ENCODE results near the gene HOXC4. TPM values are rescaled to one million over a fixed set of nuclear protein-coding genes. Genes with fewer than 3 reads are reported as not detected.
A peak's percentile ranks its signal among the peaks of the same experiment; 100 is the strongest.

HOXC4 gene
- total RNA-seq, 2 experiments from 2014 or later: 1.2 to 1.5 TPM

DNA sequence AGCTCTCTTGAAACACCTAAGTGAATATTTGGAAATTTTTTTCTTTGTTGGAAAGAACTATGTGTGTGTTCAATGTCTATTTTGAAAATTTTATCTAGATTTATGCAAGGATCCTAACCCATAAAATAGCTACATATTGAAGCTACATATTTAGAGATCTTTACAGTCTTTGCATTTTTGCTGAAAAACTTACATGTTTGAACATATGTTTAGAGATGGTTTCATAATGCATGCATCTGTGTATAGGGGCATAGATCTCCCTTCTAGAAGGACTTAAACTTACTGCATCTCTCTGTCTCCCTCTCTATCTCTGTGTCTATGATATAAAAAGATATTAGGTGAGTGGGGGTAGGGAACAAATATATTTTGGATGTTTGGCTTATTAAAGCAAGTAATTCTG, 8.2 kb upstream of the HOXC4 start:
- ATAC-seq (ENCODE audit: low read depth): no peak
- H3K4me3 Mint-ChIP-seq: no peak overlapping the region
- H3K9me3 Mint-ChIP-seq: no peaks in the 10 kb centered on the region
- POLR2A ChIA-PET: no interaction called here
- peaks cover 3% of the 10 kb centered on the region for H3K36me3 Mint-ChIP-seq
- peaks cover 22% of the 10 kb centered on the region for H3K4me1 Mint-ChIP-seq
- no peak overlapping the region for H3K27ac Mint-ChIP-seq
- DNase-seq: no peak
- peaks cover 97% of the 10 kb centered on the region for H3K27me3 Mint-ChIP-seq

DNA sequence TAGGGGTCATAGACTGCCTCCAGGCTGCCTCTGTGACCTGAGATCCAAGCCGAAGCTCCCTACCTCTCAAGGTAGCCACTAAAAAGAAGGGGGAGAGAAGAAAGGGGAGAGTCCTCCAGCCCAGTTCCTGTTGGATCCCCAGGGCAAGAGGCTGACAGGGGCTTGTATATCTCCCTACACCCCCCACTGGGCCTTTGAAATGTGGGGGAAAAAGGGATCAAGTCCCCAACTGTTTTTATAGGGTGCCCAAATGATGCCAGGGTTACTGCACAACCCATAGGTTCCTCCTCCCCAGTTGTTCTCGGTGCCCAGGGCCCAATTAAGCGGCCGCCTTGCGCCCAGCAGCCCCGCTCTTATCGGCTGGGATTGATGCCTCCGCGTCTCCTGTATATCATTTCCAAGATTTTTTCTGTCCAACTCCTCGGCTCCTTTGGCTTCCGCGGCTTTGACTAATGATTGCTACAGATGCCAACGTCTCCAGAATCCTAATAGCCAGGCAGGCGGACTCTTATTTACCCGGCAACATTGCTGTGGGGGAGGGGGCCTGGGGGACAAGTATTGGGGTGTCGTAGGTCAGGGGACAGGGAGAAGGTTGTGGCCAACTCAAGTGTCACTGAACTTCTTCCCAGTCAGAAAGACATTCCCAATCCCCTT, 7.6 kb upstream of the HOXC4 start:
- peaks cover 3% of the 10 kb centered on the region for H3K36me3 Mint-ChIP-seq
- peaks cover 99% of the 10 kb centered on the region for H3K27me3 Mint-ChIP-seq
- POLR2A ChIA-PET: no interaction called here
- H3K4me1 Mint-ChIP-seq: peaks cover 25% of the 10 kb centered on the region
- H3K9me3 Mint-ChIP-seq: no peaks in the 10 kb centered on the region
- ATAC-seq (ENCODE audit: low read depth): no peak
- H3K4me3 Mint-ChIP-seq: no peak overlapping the region
- no peak overlapping the region for H3K27ac Mint-ChIP-seq
- DNase-seq: no peak

DNA sequence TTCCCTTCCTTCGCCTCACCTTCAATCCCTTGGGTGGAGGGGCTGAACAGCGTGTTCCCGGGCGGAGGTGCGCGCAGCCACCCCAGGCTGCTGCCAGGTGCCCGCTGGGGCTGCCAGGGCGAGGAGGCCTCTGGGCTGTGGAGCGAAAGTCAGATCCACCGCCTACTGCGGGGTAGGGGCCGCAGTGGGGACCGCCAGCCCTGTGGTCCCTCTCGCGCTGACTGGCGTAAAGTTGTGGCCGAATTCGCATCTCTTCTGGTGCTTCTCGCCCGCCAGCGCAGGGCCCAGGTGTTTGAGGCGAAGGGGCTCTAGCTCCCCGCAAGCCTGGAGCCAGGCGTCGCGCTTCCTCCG, 6.9 kb upstream of the HOXC4 start:
- ATAC-seq (ENCODE audit: low read depth) (no peak), DNase-seq (no peak)
- peaks cover 29% of the 10 kb centered on the region for H3K4me1 Mint-ChIP-seq
- peaks cover 4% of the 10 kb centered on the region for H3K36me3 Mint-ChIP-seq
- POLR2A ChIA-PET: no interaction called here
- peak overlapping the region; percentile 38 for H3K4me3 Mint-ChIP-seq
- H3K9me3 Mint-ChIP-seq: no peaks in the 10 kb centered on the region
- no peak overlapping the region for H3K27ac Mint-ChIP-seq
- H3K27me3 Mint-ChIP-seq: peaks cover 100% of the 10 kb centered on the region

DNA sequence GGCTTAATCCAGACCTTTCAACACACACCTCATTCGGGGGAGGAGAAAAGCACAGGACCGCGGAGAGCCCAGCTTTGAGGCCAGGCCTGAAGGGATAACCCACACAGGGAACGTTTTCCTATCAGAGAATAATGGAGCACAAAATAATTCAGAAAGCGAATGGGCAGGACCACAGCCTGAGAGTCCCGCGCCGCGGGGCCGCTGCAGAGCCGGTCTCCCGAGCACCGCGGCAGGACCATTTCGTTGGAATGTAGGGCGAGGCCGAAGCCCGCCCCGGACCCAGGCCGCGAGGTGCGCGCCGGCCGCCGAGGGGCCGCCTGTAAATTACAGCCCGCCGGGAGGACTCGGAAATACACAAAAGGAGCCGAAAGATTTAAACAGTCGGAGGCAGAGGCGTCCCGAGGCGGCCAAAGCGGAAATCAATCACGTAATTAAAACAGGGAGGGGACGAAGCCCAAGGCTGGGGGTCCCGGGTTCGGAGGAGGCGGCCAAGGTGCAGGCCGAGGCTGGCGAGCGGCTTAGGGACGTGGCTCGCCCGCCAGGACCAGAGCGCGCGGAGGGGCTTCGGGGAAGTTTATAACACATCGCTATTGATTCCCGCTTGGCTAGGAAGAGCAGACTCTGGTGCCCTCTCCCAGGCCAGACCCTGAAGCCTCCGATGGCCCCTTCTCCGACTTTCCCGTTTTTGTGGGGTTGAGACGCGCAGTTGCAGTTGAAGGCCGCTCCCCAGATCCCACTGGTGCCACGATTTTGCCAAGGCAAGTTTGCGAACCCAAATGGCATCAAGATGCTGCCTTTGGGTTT, 6.3 kb upstream of the HOXC4 start:
- Mint-ChIP-seq H3K4me1 (peaks cover 32% of the 10 kb centered on the region), H3K27ac (no peak overlapping the region), H3K27me3 (peaks cover 100% of the 10 kb centered on the region), H3K9me3 (no peaks in the 10 kb centered on the region), H3K4me3 (peak overlapping the region; percentile 38), H3K36me3 (peaks cover 6% of the 10 kb centered on the region)
- POLR2A ChIA-PET: no interaction called here
- ATAC-seq (ENCODE audit: low read depth): no peak
- no peak for DNase-seq

DNA sequence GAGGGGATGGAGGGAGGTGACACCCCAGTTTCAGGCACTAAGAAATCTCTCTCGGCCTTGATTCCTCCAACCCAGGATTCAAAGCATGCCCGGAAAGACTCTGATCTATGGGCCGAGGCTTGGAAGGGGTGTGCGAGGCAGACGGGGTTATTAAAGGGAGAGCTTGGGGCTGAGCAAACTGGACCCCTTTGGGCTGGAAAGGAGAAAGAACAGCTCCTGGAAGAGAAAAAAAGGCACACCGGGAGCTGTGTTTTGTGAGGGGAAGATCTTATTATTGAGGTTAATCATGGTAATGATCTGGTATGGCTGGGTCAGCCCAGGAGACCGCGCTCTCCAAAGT, 5.7 kb upstream of the HOXC4 start:
- ATAC-seq (ENCODE audit: low read depth) (no peak), DNase-seq (no peak)
- H3K27me3 Mint-ChIP-seq: peaks cover 100% of the 10 kb centered on the region
- no peak overlapping the region for H3K4me3 Mint-ChIP-seq
- H3K27ac Mint-ChIP-seq: no peak overlapping the region
- POLR2A ChIA-PET: no interaction called here
- no peaks in the 10 kb centered on the region for H3K9me3 Mint-ChIP-seq
- H3K36me3 Mint-ChIP-seq: peaks cover 7% of the 10 kb centered on the region
- peaks cover 32% of the 10 kb centered on the region for H3K4me1 Mint-ChIP-seq

DNA sequence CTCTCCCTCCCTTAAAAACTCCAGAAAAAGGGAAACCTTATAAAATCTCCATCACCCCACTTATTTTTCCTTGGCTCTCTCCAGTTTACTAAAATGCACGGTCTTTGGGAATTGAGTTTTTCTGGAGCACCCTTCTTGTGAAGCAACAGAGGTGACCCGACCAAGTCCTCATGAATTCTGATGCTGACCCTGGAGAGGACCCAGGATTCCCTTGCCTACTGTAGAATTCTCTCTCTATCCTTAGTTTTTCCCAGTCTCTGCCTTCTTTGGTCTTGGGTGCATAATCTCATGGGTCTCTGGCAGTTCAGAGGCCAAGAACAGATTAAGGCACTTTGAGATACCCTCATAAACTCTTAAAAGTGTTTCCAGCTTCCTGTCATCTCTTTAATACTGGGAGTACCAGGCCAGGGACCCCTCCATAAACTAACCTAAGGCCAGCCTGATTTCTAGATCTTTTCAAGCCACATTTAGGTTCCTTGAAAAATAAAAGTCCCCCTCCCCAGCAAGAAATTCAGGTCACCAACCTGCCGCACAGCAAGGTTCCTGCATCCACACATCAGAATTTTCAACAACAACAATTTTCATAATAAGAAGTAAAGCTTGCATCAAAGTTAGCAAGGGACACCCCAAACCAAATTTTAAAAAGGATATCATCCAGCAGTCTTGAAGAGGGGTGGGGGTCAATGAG, 5.1 kb upstream of the HOXC4 start:
- Mint-ChIP-seq H3K27me3 (peaks cover 97% of the 10 kb centered on the region), H3K36me3 (peaks cover 7% of the 10 kb centered on the region), H3K4me1 (peaks cover 34% of the 10 kb centered on the region), H3K27ac (no peak overlapping the region), H3K9me3 (no peaks in the 10 kb centered on the region), H3K4me3 (no peak overlapping the region)
- DNase-seq (no peak), ATAC-seq (ENCODE audit: low read depth) (no peak)
- POLR2A ChIA-PET: no interaction called here

DNA sequence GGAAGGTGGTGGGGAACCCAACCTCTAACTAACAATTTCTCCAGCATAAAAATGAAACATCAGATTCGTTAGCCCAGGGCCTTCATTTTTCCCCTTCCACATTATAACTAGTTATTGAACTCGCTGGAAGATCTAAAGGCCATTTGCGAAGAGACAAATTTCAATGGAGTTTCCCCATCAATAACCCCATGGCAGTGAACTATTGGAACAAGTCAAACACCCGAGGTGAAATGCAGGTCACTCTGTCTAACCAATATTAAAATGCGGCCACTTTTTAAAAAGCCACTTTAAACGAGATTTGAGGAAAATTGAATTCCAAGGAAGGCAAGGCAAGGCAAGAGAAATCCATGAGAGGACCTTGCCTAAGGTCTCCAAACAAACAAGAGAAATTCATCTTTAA, 4.5 kb upstream of the HOXC4 start:
- H3K4me1 Mint-ChIP-seq: peaks cover 31% of the 10 kb centered on the region
- H3K27me3 Mint-ChIP-seq: peaks cover 97% of the 10 kb centered on the region
- no peaks in the 10 kb centered on the region for H3K9me3 Mint-ChIP-seq
- no peak overlapping the region for H3K27ac Mint-ChIP-seq
- ATAC-seq (ENCODE audit: low read depth): no peak
- peaks cover 7% of the 10 kb centered on the region for H3K36me3 Mint-ChIP-seq
- POLR2A ChIA-PET: no interaction called here
- no peak overlapping the region for H3K4me3 Mint-ChIP-seq
- no peak for DNase-seq

DNA sequence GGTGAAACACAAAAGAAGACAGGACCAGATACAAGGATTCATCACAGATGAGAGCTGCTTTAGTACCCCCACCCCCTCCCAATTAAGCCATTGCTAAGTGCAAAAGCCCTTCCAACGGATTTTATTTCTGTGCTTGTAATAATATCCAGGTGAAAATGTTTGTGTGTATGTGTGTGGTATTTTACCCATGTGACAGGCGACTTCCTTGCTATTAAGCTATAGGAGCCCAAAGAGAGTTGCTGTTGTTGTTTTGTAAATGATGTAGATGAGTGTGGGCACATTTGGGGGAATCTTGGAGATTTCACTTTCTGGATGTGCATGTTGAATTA, 3.2 kb upstream of the HOXC4 start:
- no peak overlapping the region for H3K27ac Mint-ChIP-seq
- ATAC-seq (ENCODE audit: low read depth) (no peak), DNase-seq (no peak)
- H3K9me3 Mint-ChIP-seq: no peaks in the 10 kb centered on the region
- peak overlapping the region; percentile 64 for H3K4me3 Mint-ChIP-seq
- H3K4me1 Mint-ChIP-seq: peaks cover 32% of the 10 kb centered on the region
- POLR2A ChIA-PET: no interaction called here
- H3K27me3 Mint-ChIP-seq: peaks cover 94% of the 10 kb centered on the region
- peaks cover 7% of the 10 kb centered on the region for H3K36me3 Mint-ChIP-seq

DNA sequence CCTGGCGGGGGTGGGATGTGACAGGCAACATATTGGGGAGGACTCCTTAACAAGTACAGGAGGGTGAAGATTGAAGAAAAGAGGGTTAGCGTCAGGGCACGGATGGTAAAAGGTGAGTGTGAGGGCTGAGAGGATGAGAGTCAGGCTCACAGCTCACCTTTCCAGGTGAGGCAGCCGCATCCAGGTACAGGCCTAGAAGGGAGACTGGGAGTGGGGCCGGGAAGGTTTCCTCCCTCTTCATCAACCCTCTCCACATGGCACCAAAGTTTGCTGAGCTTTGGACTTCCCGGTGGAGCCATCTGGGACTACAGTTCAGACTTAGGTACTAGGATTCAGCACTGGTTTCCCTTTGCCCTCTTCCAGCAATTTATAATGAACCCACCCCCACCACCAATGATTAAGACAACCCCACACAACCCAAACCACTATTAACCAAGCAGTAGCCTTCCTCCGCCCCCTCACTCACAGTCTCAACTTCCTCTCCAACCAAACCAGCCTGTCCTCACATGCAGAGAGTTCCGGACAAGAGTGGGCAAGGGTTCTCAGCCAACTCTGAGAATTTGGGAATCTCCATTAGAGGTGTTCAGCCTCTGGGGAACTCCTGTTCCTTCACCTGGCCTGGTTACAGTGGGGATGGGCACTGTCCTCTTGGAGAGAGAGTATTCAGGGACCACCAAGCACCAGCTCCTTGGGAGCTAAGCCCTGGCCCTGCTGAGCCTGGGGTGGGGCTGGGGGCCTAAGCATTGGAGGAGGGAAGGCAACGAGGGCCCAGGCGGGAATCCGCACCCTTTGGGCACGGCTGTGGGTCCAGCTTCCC, 2.4 kb upstream of the HOXC4 start:
- ATAC-seq (ENCODE audit: low read depth) (no peak), DNase-seq (no peak)
- Mint-ChIP-seq H3K36me3 (peaks cover 7% of the 10 kb centered on the region), H3K27me3 (peaks cover 94% of the 10 kb centered on the region), H3K4me3 (no peak overlapping the region), H3K4me1 (peaks cover 37% of the 10 kb centered on the region), H3K9me3 (no peaks in the 10 kb centered on the region), H3K27ac (peak overlapping the region; percentile 22)
- POLR2A ChIA-PET: interaction anchor here (1.1 kb wide), 1 partner anchor 163 kb away, joined by 3 read pairs; no protein-coding TSS in a partner anchor

DNA sequence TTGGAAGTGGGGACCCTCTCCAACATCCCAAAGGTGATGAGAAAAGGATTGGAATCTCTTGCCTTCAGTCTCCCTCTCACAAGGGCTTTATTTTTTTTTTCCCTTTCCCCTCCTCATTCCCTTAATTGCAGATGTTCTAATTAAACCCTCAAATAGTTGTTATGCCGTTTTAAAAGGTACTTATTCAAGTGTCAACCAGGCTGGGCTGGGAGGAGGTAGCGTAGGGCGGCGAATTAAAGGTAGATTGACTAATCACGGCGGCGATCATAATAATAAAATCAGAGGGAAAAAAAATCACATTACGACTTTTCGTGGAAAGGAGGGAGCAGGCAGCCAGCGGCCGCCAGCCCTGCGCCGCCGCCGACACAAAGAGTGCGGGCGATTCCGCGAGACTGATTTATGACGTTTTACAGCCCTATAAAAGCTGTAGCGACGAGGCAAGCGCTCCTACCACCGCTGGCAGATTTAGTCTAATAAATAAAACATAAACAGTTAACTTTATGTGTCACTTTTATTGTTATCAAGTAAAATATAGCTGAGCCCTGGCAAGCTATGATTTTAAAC, 1.7 kb upstream of the HOXC4 start:
- peaks cover 7% of the 10 kb centered on the region for H3K36me3 Mint-ChIP-seq
- H3K27me3 Mint-ChIP-seq: peaks cover 93% of the 10 kb centered on the region
- H3K9me3 Mint-ChIP-seq: no peaks in the 10 kb centered on the region
- DNase-seq (no peak), ATAC-seq (ENCODE audit: low read depth) (no peak)
- peak overlapping the region; percentile 65 for H3K4me3 Mint-ChIP-seq
- POLR2A ChIA-PET: interaction anchor here (0.6 to 1.1 kb wide), 2 partner anchors 85 to 162 kb away, joined by 3 read pairs; no protein-coding TSS in a partner anchor
- H3K4me1 Mint-ChIP-seq: peaks cover 36% of the 10 kb centered on the region
- no peak overlapping the region for H3K27ac Mint-ChIP-seq

DNA sequence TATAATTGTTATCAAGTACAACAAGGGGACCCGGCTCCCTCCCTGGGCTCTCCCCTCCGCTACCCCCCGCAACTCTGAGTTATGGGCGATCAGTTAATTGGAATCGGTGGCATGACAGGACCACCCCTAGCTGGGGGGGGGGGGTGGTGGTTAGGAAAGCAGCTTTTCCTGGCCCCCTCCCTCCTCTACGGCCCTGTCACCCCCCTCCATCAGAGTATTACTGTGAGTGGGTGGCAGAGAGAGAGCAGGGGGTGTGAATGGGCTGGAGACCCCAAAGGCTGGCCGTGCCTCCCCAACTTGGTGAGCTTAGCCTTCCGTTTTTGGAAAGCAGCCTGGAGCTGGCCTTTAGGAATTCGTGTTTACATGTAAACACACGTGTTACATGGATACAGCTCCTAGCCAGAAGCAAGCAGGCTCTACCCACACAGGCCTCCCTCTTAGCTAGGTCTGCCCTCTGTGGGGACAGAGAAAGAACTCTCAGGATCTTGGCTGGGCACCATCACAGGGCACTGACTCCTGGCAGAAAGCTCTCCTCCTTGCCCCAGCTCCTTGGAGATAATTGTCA, 1.1 kb upstream of the HOXC4 start:
- ATAC-seq (ENCODE audit: low read depth): no peak
- Mint-ChIP-seq H3K36me3 (peaks cover 7% of the 10 kb centered on the region), H3K27ac (peak overlapping the region; percentile 82), H3K27me3 (peaks cover 93% of the 10 kb centered on the region), H3K4me1 (peaks cover 35% of the 10 kb centered on the region), H3K9me3 (no peaks in the 10 kb centered on the region), H3K4me3 (peak overlapping the region; percentile 81)
- POLR2A ChIA-PET: interaction anchor here (0.6 to 1.1 kb wide), 3 partner anchors 35 to 161 kb away, joined by 3 read pairs; no protein-coding TSS in a partner anchor
- no peak for DNase-seq

DNA sequence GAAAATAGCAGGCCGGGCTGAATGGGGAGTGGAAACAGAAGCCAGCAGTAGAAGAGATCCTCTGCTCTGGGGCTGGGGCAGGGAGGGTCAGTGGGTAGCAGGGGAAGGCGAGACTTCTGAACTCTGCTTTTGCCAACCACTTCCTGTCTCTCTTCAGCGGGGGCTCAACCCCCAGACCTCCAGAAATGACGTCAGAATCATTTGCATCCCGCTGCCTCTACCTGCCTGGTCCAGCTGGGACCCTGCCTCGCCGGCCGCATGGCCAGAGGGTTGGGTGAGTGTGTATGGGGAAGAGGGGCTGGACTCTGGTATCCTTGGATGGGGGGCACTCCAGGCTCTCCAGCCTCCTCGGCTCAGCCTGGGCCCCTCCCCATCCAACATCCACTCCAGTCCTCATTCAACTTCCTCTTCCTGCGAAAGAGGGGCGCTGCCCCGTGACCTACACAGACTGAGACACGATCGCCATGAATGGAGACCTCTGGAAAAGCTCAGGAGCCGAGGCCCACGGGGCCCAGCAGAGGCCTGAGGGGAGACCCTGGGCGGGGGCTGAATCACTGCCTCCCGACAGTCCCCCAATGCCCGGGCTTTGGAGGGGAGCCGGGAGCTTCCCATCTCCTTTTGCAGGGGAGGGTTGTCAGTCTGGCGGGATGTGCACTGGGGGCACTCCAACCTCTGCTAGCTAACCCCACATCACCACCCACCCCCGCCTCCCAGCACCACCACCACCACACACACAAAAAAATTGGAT, 458 bp upstream of the HOXC4 start:
- peak overlapping the region; percentile 82 for H3K27ac Mint-ChIP-seq
- POLR2A ChIA-PET: interaction anchor here (0.7 to 1.1 kb wide), 4 partner anchors 13 to 136 kb away, joined by 3 to 4 read pairs (median 3); partner anchors contain the start of gene SMUG1
- H3K4me3 Mint-ChIP-seq: peak overlapping the region; percentile 81
- ATAC-seq (ENCODE audit: low read depth) (peak; percentile 77), DNase-seq (peak; percentile 53)
- no peaks in the 10 kb centered on the region for H3K9me3 Mint-ChIP-seq
- H3K27me3 Mint-ChIP-seq: peaks cover 92% of the 10 kb centered on the region
- H3K4me1 Mint-ChIP-seq: peaks cover 35% of the 10 kb centered on the region
- H3K36me3 Mint-ChIP-seq: peaks cover 7% of the 10 kb centered on the region

Data from activated naive CD8-positive, alpha-beta T cell treated with anti-CD3 and anti-CD28 coated beads, Interleukin-2, amount 10 ng/mL, durations not matched to agents 7 days and 5 days (primary cell).